ENCODE results near the gene RAB3IP.
"Not testable (repeated sequence)": the region's sequence is repeated elsewhere in the genome, so short reads cannot be mapped to it uniquely, and the experiment has no call there.

The RAB3IP gene

DNA sequence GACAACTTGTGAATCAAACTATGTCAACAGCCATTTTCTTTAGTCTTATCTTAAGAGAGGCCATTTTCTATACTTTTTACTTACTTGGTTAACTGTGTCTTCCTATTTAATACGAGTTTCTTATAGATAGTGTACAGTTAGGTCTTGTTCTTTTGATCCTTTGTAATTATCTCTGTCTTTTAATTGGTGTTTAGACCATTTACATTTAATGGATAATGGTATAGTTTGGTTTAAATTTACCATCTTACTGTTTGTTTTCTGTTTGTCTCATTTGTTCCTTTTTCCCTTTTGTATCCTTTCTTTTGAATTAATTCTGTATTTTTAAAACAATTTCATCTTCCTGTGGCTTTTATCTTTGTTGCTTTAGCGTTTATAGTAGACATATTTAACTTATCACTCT lies 19.4 kb downstream of the RAB3IP start:
- H3K27me3 ChIP-seq (ENCODE audit: insufficient read depth, low read length, poor library complexity, severe bottlenecking) = no peaks in the 10 kb centered on the region
- no peak overlapping the region for H3K4me2 ChIP-seq (ENCODE audit: low read depth, low read length, poor library complexity, severe bottlenecking)
- H3K79me2 ChIP-seq (ENCODE audit: insufficient read depth, low read length) = peaks cover 6% of the 10 kb centered on the region; the same call in 1 of the 2 replicates
- no peak overlapping the region for H3K9ac ChIP-seq (ENCODE audit: low read depth, low read length, poor library complexity, severe bottlenecking)
- no peak overlapping the region for H2AFZ ChIP-seq (ENCODE audit: low read length)
- no peak overlapping the region for H3K4me3 ChIP-seq (ENCODE audit: low read length, poor library complexity, severe bottlenecking)
- peaks cover 36% of the 10 kb centered on the region for H3K36me3 ChIP-seq (ENCODE audit: insufficient read depth, low read length)
- peaks cover 3% of the 10 kb centered on the region; the same call in 1 of the 2 replicates for H3F3A ChIP-seq (ENCODE audit: low read depth)
- no peaks in the 10 kb centered on the region for H4K20me1 ChIP-seq (ENCODE audit: insufficient read depth, low read length, poor library complexity, severe bottlenecking)
- no peaks in the 10 kb centered on the region for H3K9me2 ChIP-seq (replicated peaks; ENCODE audit: low read depth, low read length)
- H3K9me3 ChIP-seq (ENCODE audit: insufficient read depth, low read depth, low read length) = 0 out of 2 replicates have a peak, but pooled peaks cover 6% of the 10 kb centered on the region
- H3K4me1 ChIP-seq (ENCODE audit: insufficient read depth, low read length, poor library complexity, severe bottlenecking) = no peaks in the 10 kb centered on the region
- TF ChIP-seq CTCF (conservative IDR thresholded peaks at IDR 0.05; ENCODE audit: low read length) (no peak), EZH2phosphoT487 (IDR thresholded peaks at IDR 0.05; ENCODE audit: borderline replicate concordance) (no peak)

- not testable (repeated sequence) for H3K27me3 ChIP-seq (ENCODE audit: insufficient read depth, low read length, poor library complexity, severe bottlenecking); H3K79me2 ChIP-seq (ENCODE audit: insufficient read depth, low read length); H3K9me3 ChIP-seq (ENCODE audit: insufficient read depth, low read depth, low read length); H3K4me1 ChIP-seq (ENCODE audit: insufficient read depth, low read length, poor library complexity, severe bottlenecking); H3K4me3 ChIP-seq (ENCODE audit: low read length, poor library complexity, severe bottlenecking); H3K9ac ChIP-seq (ENCODE audit: low read depth, low read length, poor library complexity, severe bottlenecking); H3K9me2 ChIP-seq (replicated peaks; ENCODE audit: low read depth, low read length); H3K4me2 ChIP-seq (ENCODE audit: low read depth, low read length, poor library complexity, severe bottlenecking); H4K20me1 ChIP-seq (ENCODE audit: insufficient read depth, low read length, poor library complexity, severe bottlenecking); H3F3A ChIP-seq (ENCODE audit: low read depth); H2AFZ ChIP-seq (ENCODE audit: low read length)
- peaks cover 36% of the 10 kb centered on the region for H3K36me3 ChIP-seq (ENCODE audit: insufficient read depth, low read length)
These were observed 20.9 kb downstream of the RAB3IP start for GRCh38 chr12:69759581-69759980.

DNA sequence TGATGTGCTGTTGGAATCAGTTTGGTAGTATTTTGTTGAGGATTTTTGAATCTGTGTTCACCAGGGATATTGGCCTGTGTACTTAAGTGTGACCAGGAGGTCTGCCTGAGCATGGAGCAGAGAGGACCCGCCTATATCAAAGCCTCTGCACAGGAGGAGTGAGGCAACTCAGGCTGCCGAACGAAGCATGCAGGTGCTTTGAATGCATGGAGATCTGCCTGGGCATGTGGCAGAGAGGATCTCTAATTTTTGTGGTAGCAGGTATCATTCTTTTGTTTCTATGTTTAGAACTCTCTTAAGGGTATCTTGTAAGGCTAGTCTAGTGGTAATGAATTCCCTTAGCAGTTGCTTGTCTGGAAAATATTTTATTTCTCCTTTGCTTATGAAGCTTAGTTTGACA lies 26.9 kb downstream of the RAB3IP start:
- no peak overlapping the region for H2AFZ ChIP-seq (ENCODE audit: low read length)
- H3K9ac ChIP-seq (ENCODE audit: low read depth, low read length, poor library complexity, severe bottlenecking) = no peak overlapping the region
- H3K9me2 ChIP-seq (replicated peaks; ENCODE audit: low read depth, low read length) = no peaks in the 10 kb centered on the region
- TF ChIP-seq CTCF (conservative IDR thresholded peaks at IDR 0.05; ENCODE audit: low read length) (no peak), EZH2phosphoT487 (IDR thresholded peaks at IDR 0.05; ENCODE audit: borderline replicate concordance) (no peak)
- H3K4me3 ChIP-seq (ENCODE audit: low read length, poor library complexity, severe bottlenecking) = no peak overlapping the region
- H3K4me2 ChIP-seq (ENCODE audit: low read depth, low read length, poor library complexity, severe bottlenecking) = no peak overlapping the region
- no peaks in the 10 kb centered on the region for H3K27me3 ChIP-seq (ENCODE audit: insufficient read depth, low read length, poor library complexity, severe bottlenecking)
- H3K79me2 ChIP-seq (ENCODE audit: insufficient read depth, low read length) = peaks cover 6% of the 10 kb centered on the region; the same call in 1 of the 2 replicates
- no peaks in the 10 kb centered on the region for H4K20me1 ChIP-seq (ENCODE audit: insufficient read depth, low read length, poor library complexity, severe bottlenecking)
- peaks cover 25% of the 10 kb centered on the region; the same call in 1 of the 2 replicates for H3K9me3 ChIP-seq (ENCODE audit: insufficient read depth, low read depth, low read length)
- peaks cover 35% of the 10 kb centered on the region; the same call in 1 of the 2 replicates for H3K36me3 ChIP-seq (ENCODE audit: insufficient read depth, low read length)
- H3F3A ChIP-seq (ENCODE audit: low read depth) = no peaks in the 10 kb centered on the region
- H3K4me1 ChIP-seq (ENCODE audit: insufficient read depth, low read length, poor library complexity, severe bottlenecking) = no peaks in the 10 kb centered on the region

- H3K9me2 ChIP-seq (replicated peaks; ENCODE audit: low read depth, low read length) = no peaks in the 10 kb centered on the region
- H3K9me3 ChIP-seq (ENCODE audit: insufficient read depth, low read depth, low read length) = peaks cover 25% of the 10 kb centered on the region; the same call in 1 of the 2 replicates
- no peak overlapping the region for H3K4me3 ChIP-seq (ENCODE audit: low read length, poor library complexity, severe bottlenecking)
- no peaks in the 10 kb centered on the region for H4K20me1 ChIP-seq (ENCODE audit: insufficient read depth, low read length, poor library complexity, severe bottlenecking)
- H3K27me3 ChIP-seq (ENCODE audit: insufficient read depth, low read length, poor library complexity, severe bottlenecking) = no peaks in the 10 kb centered on the region
- H2AFZ ChIP-seq (ENCODE audit: low read length) = no peak overlapping the region
- no peak overlapping the region for H3K9ac ChIP-seq (ENCODE audit: low read depth, low read length, poor library complexity, severe bottlenecking)
- no peak overlapping the region for H3K4me2 ChIP-seq (ENCODE audit: low read depth, low read length, poor library complexity, severe bottlenecking)
- H3K79me2 ChIP-seq (ENCODE audit: insufficient read depth, low read length) = peaks cover 6% of the 10 kb centered on the region; the same call in 1 of the 2 replicates
- H3F3A ChIP-seq (ENCODE audit: low read depth) = no peaks in the 10 kb centered on the region
- no peaks in the 10 kb centered on the region for H3K4me1 ChIP-seq (ENCODE audit: insufficient read depth, low read length, poor library complexity, severe bottlenecking)
- TF ChIP-seq CTCF (conservative IDR thresholded peaks at IDR 0.05; ENCODE audit: low read length) = no peak
- H3K36me3 ChIP-seq (ENCODE audit: insufficient read depth, low read length) = peaks cover 35% of the 10 kb centered on the region; the same call in 1 of the 2 replicates
These were observed 27.6 kb downstream of the RAB3IP start for GRCh38 chr12:69766260-69766659.
